ENCODE results near the gene MUTYH.

- TF ChIP-seq CTCF (IDR thresholded peaks at IDR 0.05) (no peak), POLR2A (IDR thresholded peaks at IDR 0.05) (no peak), POLR2AphosphoS5 (IDR thresholded peaks at IDR 0.05) (no peak)
Observed at GRCh38 chr1:45351508-45351907, 11.3 kb upstream of the MUTYH start.
